ENCODE results near the gene TARDBP.
A peak's percentile ranks its signal among the peaks of the same experiment; 100 is the strongest.
"Not testable (repeated sequence)": the region's sequence is repeated elsewhere in the genome, so short reads cannot be mapped to it uniquely, and the experiment has no call there.

TARDBP gene

GRCh38 chr1:10996100-10996499 is 16.4 kb upstream of the TARDBP start:
- no peak for DNase-seq

GRCh38 chr1:11000526-11000925 is 11.9 kb upstream of the TARDBP start:
- DNase-seq, result no peak

- no peak for DNase-seq
Observed at GRCh38 chr1:11013160-11013531, 692 bp downstream of the TARDBP start.

GRCh38 chr1:11019358-11019757 is 6.9 kb downstream of the TARDBP start:
- DNase-seq, result not testable (repeated sequence)

GRCh38 chr1:11019971-11020370 is 7.5 kb downstream of the TARDBP start:
- no peak for DNase-seq

- DNase-seq, result no peak
Observed at GRCh38 chr1:11023201-11023600, 10.7 kb downstream of the TARDBP start.

- DNase-seq, result no peak
Observed at GRCh38 chr1:11024154-11024873, 11.9 kb downstream of the TARDBP start.

GRCh38 chr1:11024874-11025203 is 12.4 kb downstream of the TARDBP start:
- no peak for DNase-seq

- no peak for DNase-seq
Observed at GRCh38 chr1:11025618-11026017, 13.2 kb downstream of the TARDBP start.

- DNase-seq, result no peak
Observed at GRCh38 chr1:11026052-11026451, 13.6 kb downstream of the TARDBP start.

GRCh38 chr1:11026903-11027302 is 14.4 kb downstream of the TARDBP start:
- no peak for DNase-seq

- no peak for DNase-seq
Observed at GRCh38 chr1:11027316-11027715, 14.9 kb downstream of the TARDBP start.

GRCh38 chr1:11028018-11028417 is 15.6 kb downstream of the TARDBP start:
- DNase-seq, result no peak

GRCh38 chr1:11030865-11031264 is 18.4 kb downstream of the TARDBP start:
- no peak for DNase-seq

GRCh38 chr1:11031624-11032262 is 19.3 kb downstream of the TARDBP start:
- DNase-seq, result no peak

GRCh38 chr1:11037019-11037739 is 24.7 kb downstream of the TARDBP start:
- not testable (repeated sequence) for DNase-seq

GRCh38 chr1:11037740-11038182 is 25.3 kb downstream of the TARDBP start:
- peak; percentile 90 for DNase-seq

GRCh38 chr1:11039351-11040104 is 27.1 kb downstream of the TARDBP start:
- no peak for DNase-seq

GRCh38 chr1:11040105-11040429 is 27.6 kb downstream of the TARDBP start:
- DNase-seq, result not testable (repeated sequence)

- DNase-seq, result no peak
Observed at GRCh38 chr1:11041048-11041447, 28.6 kb downstream of the TARDBP start.

GRCh38 chr1:11042065-11042464 is 29.6 kb downstream of the TARDBP start:
- DNase-seq, result no peak

GRCh38 chr1:11042995-11043874 is 30.8 kb downstream of the TARDBP start:
- no peak for DNase-seq

All from right forelimb (tissue), 1 donor.